ENCODE data around the gene FPR3. TPM values are rescaled to one million over a fixed set of nuclear protein-coding genes. Genes with fewer than 3 reads are reported as not detected.
"Not testable (repeated sequence)": the region's sequence is repeated elsewhere in the genome, so short reads cannot be mapped to it uniquely, and the experiment has no call there.

Gene FPR3
- total RNA-seq, 4 donors from 2014 or later = 0.61 to 8.9 (median 3.6) TPM

DNA sequence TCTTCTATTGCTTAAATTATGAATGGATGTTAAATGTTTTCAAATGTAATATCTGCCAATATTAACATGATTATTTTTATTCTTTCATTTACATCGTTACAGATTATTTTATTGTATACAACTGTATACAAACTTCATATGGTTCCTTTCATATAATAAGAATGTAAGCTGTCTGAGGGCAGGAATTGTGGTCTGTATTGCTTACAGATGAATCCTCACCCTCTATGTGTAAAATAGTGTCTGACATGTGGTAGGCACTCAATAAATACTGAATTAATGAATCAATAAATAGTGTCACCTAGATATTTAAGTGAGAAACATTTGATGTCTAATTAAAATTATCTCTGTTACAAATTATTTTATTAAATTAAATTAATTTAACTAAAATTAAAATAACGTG, 7.8 kb downstream of the FPR3 start:
- 54 to 59% methylated on average over 2 of the region's 2 CpGs for WGBS, 2 donors
- intact Hi-C loops (cut with DNase I) = no loop called here
- no peaks in the 10 kb centered on the region for H3K27me3 ChIP-seq

DNA sequence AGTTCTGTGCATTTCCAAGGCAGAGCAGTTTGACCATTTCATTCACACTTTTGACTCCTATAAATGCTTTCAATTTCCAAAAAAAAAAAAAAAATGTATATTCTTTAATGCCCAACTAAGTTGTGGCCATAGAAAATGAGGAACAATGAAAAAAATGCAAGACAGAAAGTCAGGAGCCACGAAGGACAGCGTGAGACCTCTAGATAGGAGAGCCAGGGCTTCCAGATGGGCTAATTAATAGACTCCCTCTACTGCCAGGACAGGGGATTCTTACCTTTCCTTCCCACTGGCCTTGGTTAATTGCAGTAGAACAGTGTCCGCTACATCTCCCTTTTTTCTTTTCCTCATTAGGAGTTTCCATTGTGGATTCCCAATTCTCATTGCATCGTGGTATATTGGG, 8.6 kb downstream of the FPR3 start:
- 73 to 86% methylated on average over 4 of the region's 4 CpGs for WGBS, 2 donors
- intact Hi-C loops (cut with DNase I) = no loop called here
- no peaks in the 10 kb centered on the region for H3K36me3 ChIP-seq
- H3K4me3 ChIP-seq = no peak overlapping the region
- H3K9me3 ChIP-seq = no peaks in the 10 kb centered on the region
- no peak for TF ChIP-seq POLR2A (IDR thresholded peaks at IDR 0.05)
- TF ChIP-seq, protein P1, sequence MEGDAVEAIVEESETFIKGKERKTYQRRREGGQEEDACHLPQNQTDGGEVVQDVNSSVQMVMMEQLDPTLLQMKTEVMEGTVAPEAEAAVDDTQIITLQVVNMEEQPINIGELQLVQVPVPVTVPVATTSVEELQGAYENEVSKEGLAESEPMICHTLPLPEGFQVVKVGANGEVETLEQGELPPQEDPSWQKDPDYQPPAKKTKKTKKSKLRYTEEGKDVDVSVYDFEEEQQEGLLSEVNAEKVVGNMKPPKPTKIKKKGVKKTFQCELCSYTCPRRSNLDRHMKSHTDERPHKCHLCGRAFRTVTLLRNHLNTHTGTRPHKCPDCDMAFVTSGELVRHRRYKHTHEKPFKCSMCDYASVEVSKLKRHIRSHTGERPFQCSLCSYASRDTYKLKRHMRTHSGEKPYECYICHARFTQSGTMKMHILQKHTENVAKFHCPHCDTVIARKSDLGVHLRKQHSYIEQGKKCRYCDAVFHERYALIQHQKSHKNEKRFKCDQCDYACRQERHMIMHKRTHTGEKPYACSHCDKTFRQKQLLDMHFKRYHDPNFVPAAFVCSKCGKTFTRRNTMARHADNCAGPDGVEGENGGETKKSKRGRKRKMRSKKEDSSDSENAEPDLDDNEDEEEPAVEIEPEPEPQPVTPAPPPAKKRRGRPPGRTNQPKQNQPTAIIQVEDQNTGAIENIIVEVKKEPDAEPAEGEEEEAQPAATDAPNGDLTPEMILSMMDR (IDR thresholded peaks at IDR 0.05) = no peak
- H3K27ac ChIP-seq = peak overlapping the region in 3 of 4 donors; percentile 3 to 57 (median 37)
- H3K27me3 ChIP-seq = no peaks in the 10 kb centered on the region
- peaks cover 3 to 15% (median 4%) of the 10 kb centered on the region in 3 donors for H3K4me1 ChIP-seq
- DNase-seq = no peak

More for the DNA sequence above, 7.8 kb downstream of the FPR3 start:
- TF ChIP-seq POLR2A (IDR thresholded peaks at IDR 0.05) = no peak
- Histone ChIP-seq H3K27ac (no peak overlapping the region), H3K4me3 (no peak overlapping the region), H3K4me1 (peaks cover 3 to 15% (median 4%) of the 10 kb centered on the region in 3 donors), H3K9me3 (no peaks in the 10 kb centered on the region), H3K36me3 (no peaks in the 10 kb centered on the region)
- DNase-seq = no peak

DNA sequence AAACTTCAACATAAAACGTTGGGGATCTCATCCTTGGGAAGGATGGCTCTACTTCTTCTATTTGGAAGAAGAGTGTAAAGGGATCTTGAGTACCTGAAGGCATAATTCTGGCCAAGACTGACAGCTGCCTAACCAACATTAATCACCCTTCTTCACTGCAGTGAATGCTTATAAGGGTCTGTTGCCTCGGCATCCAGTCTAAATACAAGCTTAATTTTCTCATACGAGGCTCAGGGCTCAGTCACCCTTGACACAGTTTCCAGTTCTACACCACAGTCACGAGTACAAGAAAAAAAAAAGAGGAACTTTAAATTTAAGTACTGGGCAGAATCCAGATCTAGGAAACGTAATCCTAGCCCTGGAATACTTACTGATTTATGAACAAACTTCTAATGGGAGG, 9.0 kb downstream of the FPR3 start:
- no peak for DNase-seq
- Histone ChIP-seq H3K27ac (peak overlapping the region in 3 of 4 donors; percentile 3 to 57 (median 37)), H3K27me3 (no peaks in the 10 kb centered on the region), H3K9me3 (no peaks in the 10 kb centered on the region), H3K4me1 (peaks cover under 1 to 12% (median 4%) of the 10 kb centered on the region in 3 donors), H3K36me3 (no peaks in the 10 kb centered on the region), H3K4me3 (no peak overlapping the region)
- no peak for TF ChIP-seq POLR2A (IDR thresholded peaks at IDR 0.05)
- TF ChIP-seq, protein P1 (IDR thresholded peaks at IDR 0.05) = no peak
- intact Hi-C loops (cut with DNase I) = no loop called here
- 32 to 33% methylated on average over 5 of the region's 5 CpGs for WGBS, 2 donors

DNA sequence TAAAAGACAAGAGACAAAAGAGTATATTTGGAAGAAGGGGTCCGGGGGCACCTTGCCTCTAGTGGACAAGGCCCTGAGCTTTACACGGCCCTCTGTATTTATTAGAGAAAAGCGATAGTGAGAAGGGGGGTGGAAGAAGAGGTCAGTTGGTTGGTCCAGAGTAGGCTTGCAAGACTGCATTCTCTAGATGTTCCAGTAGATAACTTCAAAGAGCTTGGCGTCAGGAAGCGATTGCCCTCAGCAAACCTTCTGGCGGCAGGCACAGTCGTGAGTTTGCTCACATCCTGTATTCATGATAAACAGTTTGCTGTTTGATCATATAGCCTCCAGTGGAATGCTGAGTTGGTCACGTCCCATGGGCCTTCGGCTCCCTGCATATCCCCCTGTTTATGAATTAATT, 9.8 kb downstream of the FPR3 start:
- DNase-seq; H3K4me3 ChIP-seq; H3K36me3 ChIP-seq; H3K4me1 ChIP-seq; intact Hi-C loops (cut with DNase I); H3K27me3 ChIP-seq; H3K9me3 ChIP-seq: not testable (repeated sequence)
- 83 to 84% methylated on average over 9 of the region's 9 CpGs for WGBS, 2 donors
- peak overlapping the region in 1 of 4 donors; percentile 39 for H3K27ac ChIP-seq

DNA sequence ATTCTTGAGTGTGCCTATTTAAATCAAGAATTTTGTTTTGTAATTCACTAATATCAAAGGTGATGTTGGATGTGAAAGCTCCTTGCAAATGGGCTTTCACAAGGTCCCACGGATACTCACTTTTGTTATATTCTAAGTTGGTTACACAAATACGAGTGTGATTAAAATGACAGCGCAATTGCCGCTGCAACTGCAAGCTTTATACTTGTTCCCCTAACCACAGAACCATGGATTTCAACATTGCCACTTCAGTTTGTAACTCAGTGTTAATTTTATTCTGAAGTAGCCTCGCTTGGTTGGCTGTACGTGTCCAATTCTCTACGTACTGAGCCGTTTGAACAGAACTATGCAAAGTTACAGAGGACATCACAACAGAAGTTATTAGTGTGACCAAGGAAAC, 10.4 kb downstream of the FPR3 start:
- intact Hi-C loops (cut with DNase I) = not testable (repeated sequence)
- 80 to 92% methylated on average over 8 of the region's 8 CpGs for WGBS, 2 donors

DNA sequence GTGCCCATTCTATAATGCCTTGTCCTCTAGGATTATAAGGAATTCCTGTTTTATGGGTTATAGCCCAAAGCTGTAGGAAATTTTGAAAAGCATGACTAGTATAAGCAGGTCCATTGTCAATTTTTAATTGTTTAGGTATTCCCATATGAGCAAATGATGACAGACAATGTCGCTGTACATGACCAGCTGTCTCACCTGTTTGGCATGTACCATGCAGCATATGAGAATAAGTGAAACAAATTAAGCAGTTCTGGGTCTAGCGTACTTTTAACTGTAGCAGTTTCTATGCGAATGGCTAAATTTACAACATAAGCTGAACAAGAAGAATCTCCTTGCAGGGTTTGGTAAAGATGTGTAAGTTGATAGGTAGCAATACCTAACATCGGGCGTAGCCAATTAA, 11.6 kb downstream of the FPR3 start:
- DNase-seq; intact Hi-C loops (cut with DNase I); H3K9me3 ChIP-seq; H3K4me3 ChIP-seq; H3K4me1 ChIP-seq; H3K27ac ChIP-seq; H3K36me3 ChIP-seq; H3K27me3 ChIP-seq: not testable (repeated sequence)
- WGBS, 2 donors = 75 to 82% methylated on average over 5 of the region's 5 CpGs

More for the DNA sequence above, 10.4 kb downstream of the FPR3 start:
- peak overlapping the region in 1 of 4 donors; percentile 39 for H3K27ac ChIP-seq
- H3K36me3 ChIP-seq, H3K27me3 ChIP-seq, H3K4me3 ChIP-seq, DNase-seq, H3K4me1 ChIP-seq, H3K9me3 ChIP-seq: not testable (repeated sequence)

DNA sequence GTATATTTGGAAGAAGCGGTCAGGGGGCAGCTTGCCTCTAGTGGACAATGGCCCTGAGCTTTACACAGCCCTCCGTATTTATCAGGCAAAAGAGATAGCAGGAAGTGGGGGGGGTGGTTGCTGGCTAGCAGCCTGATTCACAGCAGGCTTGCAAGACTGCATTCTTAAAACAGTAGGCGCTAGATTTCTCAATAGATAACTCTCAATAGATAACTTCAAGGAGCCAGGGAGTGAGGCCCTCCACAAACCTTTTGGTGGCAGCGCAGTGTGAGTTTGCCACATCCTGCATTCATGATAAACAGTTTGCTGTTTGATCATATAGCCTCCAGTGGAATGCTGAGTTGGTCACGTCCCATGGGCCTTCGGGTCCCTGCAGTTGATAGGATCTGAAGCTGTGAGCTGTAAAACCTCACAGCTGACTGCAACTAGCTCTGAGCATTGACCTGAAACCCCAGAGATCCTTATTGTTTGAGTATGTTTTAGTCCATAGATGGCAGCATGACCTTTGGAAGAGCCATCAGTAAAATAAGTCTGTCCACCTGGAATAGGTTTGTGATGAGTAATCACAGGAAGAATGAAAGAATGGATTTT, 12.2 kb downstream of the FPR3 start:
- Histone ChIP-seq H3K4me1 (no peaks in the 10 kb centered on the region), H3K9me3 (no peaks in the 10 kb centered on the region), H3K27me3 (no peaks in the 10 kb centered on the region), H3K4me3 (no peak overlapping the region), H3K27ac (no peak overlapping the region), H3K36me3 (no peaks in the 10 kb centered on the region)
- 37 to 57% methylated on average over 5 to 6 of the region's 6 CpGs for WGBS, 2 donors
- intact Hi-C loops (cut with DNase I) = no loop called here
- TF ChIP-seq, protein P1 (IDR thresholded peaks at IDR 0.05) = no peak
- no peak for TF ChIP-seq POLR2A (IDR thresholded peaks at IDR 0.05)
- no peak for DNase-seq
